GM18868 (cell line): Measurements from ENCODE around the gene ACVR1.

Experiments
- ATAC-seq: cut with Tn5 transposase; IDR thresholded peaks from one replicate; pipeline ENCODE4 v1.9.1; 2021; ENCODE audit warnings: mild to moderate bottlenecking, moderate library complexity; ENCODE audit not compliant: unreplicated experiment

ACVR1 gene

DNA sequence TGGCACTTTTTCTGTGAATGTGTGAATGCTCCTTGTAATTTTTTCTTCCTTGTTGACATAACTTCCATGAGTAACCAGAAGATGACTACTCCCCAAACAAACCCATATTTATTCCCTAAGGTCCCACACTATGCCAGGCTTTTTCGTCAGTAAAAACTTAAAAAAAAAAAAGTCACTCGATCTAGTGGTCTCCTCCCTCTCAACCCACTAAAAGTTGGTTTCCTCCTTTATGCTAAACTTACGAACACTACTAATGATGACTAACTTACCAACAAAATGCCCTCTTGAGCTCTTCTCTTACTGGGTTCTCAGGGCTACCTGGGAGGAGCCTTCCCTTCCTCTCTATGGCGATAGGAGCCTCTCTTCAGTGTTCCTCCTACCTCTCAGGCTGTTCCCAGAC is 18.2 kb downstream of the ACVR1 start:
- no peak for ATAC-seq

- no peak for ATAC-seq
These were observed 20.0 kb downstream of the ACVR1 start for GRCh38 chr2:157856187-157856515.

- no peak for ATAC-seq
These were observed 22.3 kb downstream of the ACVR1 start for GRCh38 chr2:157853820-157854219.

GRCh38 chr2:157853211-157853610 is 22.9 kb downstream of the ACVR1 start:
- ATAC-seq = no peak

GRCh38 chr2:157849591-157849990 is 26.5 kb downstream of the ACVR1 start:
- no peak for ATAC-seq

- no peak for ATAC-seq
These were observed 27.9 kb downstream of the ACVR1 start for GRCh38 chr2:157848213-157848612.

DNA sequence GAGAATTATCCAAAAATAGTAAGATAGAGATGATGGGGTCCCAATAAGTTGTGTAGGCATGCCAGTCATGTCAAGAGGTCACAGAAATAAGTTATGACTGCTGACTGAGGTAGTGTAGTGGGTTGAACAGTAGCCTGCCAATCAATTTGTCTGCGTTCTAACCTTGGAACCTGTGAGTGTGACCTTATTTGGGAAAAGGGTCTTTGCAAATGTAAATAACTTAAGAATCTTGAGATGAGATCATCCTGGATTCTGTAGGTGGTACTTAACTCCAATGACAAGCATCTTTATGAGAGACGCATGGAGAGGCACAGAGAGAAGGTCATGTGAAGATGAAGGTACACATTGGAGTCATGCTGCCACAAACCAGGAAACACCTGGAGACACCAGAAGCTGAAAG is 31.0 kb downstream of the ACVR1 start:
- ATAC-seq = no peak

DNA sequence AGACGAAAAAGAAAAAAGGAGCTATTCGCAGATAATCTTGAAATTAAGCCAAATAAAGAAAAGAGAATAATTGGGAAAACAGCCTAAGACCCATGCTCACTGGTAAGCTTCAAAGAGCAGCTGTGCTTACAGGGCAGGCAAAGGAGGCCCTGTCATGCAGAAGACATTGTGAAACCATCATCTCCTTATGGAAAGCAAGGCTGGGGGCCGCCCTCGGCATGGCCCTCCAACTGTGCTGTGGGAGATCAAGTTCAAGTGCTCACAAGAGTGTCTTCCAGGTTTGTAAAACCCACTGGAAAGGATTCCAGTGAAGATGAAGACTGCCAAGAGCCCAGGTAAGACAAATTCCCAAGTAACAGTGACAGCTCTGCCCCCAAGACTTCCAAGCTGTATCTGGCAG is 32.2 kb downstream of the ACVR1 start:
- ATAC-seq = no peak

- ATAC-seq = no peak
These were observed 33.0 kb downstream of the ACVR1 start for GRCh38 chr2:157843081-157843480.

GRCh38 chr2:157842106-157842879 is 33.8 kb downstream of the ACVR1 start:
- no peak for ATAC-seq

GRCh38 chr2:157841485-157841884 is 34.6 kb downstream of the ACVR1 start:
- no peak for ATAC-seq

- no peak for ATAC-seq
These were observed 35.5 kb downstream of the ACVR1 start for GRCh38 chr2:157840568-157841156.

- no peak for ATAC-seq
These were observed 36.3 kb downstream of the ACVR1 start for GRCh38 chr2:157839822-157840221.

- ATAC-seq = no peak
These were observed 36.8 kb downstream of the ACVR1 start for GRCh38 chr2:157839162-157839801.

GRCh38 chr2:157838442-157839161 is 37.5 kb downstream of the ACVR1 start:
- ATAC-seq = no peak

- no peak for ATAC-seq
These were observed 38.2 kb downstream of the ACVR1 start for GRCh38 chr2:157837851-157838441.

DNA sequence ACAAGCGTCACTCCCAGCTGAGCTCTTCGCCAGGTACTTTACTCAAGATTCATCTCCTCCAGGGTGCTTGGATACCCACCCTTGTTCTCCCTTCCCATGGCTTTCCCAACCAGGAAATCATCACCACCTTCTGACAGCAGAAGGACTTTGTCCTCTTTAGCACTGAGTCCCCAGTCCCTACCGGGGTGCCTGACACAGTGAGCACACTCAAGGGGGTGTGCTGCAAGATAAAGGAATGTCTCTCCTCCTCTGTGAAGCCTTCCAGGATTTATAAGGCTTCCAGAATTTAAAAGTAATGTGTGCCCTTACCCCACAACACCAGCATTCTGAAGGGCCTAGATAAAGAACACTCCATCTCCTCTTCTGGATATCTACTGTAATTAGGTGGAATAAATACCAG is 39.6 kb downstream of the ACVR1 start:
- ATAC-seq = no peak

- no peak for ATAC-seq
These were observed 40.7 kb downstream of the ACVR1 start for GRCh38 chr2:157835425-157835824.

- no peak for ATAC-seq
These were observed 41.1 kb downstream of the ACVR1 start for GRCh38 chr2:157835006-157835405.

DNA sequence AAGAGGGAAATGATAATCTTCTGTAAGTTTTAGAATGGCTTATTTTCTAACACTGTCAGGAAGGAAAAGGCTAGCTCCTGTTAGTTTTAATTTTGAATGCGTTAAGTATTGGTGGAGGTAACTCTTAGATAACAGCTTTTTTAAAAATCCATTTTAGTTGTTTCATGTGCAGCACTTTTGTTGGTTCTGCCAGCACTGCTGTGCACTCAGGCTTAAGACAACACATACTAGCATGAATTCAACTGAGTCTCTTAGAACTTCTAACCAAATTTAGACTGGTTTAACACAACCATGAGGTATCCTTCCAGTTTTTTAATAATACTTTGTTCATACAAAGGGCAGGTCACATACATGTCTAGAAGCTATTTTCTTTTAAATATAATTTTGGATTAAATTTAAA is 42.4 kb downstream of the ACVR1 start:
- no peak for ATAC-seq

DNA sequence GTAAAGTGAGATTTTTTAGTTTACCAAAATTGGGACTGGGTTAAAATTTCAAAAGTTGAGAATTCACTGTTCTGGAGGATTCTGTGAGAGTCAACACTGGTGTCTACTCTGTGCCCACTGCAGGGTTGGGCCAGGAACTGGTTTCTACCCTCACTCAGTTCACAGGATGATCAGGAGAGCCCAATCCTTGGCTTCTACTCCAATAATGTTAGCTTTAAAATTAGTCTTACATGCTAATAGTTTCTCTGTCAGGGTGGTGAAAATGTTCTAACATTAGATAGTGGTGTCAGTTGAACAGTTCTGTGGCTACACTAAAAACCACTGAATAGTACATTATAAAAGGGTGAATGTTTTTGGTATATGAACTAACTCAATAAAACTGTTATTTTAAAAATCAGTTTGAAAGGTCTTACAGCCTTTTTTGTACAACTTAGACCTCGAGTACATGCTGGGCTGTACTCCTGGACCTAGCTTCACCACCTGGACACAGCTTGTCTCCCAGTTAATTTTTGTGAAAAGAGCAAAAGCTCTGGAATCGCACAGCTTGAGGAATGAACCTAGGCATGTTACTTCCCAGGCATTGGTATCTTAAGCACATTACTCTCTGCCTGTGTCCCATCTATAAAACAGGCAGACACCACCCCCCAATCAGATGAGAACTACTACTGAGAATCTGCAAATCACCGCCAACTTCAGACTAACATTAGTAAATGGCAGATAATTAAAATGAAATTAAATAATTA is 44.4 kb downstream of the ACVR1 start:
- ATAC-seq = no peak
